UCSD-AML1 (cell line): ENCODE measurements around the gene HS2ST1.

Source experiments
- DNase-seq: peaks from one replicate; lab custom pipeline; 2025; ENCODE audit not compliant: unreplicated experiment; lab: John Stamatoyannopoulos, UW

HS2ST1 gene

DNA sequence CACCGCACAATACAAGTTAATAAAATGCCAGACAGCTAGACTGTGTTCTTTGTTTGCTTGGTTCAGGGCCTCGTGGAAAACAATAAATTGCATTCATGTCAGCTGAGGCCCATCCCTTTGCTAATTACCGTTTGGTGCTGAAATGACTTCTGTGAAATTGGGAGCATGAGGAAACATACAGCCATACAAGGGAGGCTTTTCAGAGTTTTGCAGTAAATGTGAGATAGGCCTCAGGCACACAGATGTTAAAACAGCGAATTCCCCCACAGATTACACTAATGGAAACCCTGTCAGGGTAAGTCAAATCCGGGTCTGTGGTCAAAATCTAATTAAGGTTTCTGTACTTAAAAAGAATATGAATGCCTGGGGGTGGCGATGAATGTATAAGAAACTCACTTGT lies 240.7 kb downstream of the HS2ST1 start:
- DNase-seq, result no peak

DNA sequence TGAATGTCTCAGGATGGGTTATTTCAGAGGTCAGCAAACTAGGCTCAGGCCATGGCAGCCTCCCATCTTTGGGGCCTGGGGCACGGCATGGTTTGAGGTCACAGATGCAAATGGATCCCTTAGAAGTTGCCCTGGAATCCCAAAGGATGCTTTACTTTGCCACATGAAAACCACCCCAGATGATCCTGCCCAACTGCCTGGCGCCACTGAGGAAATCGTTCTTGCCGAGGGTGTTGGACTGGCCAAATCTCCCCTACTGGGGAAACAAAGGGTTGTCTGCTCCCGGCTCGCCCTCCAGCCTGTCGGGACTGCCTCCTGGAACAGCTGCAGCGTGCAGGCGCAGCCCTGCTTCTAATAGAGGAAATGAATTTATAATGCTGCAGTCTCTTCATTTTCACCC lies 241.2 kb downstream of the HS2ST1 start:
- no peak for DNase-seq

DNA sequence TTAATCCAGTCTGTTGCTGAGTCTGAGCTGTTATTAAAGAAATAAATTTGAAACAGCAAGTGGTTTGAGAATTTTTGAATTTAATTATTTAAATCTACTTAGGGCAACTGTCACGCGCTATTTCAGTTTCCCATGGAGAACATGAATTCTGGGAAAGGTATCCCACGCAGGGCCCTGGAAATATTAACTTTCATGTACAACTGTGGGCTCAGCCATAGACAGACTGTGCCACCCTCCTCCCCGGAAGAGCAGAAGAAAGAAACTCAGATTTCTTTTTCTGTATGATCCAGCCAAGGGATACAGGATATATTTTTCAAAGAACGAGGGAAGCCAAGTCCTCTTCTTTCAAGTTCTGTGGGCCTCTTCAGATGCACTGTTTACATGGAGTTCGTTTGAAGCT lies 241.7 kb downstream of the HS2ST1 start:
- DNase-seq, result no peak

DNA sequence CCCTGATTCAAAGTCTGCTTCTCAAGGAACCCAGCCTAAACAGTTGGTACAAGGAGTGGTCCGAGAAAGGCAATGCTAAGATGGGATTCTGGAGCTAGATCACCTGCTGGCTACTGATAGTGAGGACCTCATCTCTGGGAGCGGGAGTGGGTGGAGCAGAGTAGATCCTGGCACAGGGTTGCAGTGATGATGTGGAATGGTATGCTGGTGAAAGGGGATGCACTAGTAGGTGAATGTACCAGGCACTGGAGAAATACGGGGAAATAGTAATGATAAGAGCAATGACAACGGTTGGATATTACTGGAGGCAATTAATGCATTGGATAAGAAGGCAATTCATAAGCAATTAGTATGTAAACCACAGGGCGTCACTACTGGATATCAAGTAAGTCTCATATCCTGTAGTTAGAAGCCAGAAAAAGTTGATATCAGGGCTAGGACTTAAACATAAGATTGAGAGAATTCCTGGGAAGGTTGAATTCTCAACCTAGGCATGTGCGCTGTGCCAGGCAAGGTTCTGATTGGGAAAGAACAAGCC lies 245.0 kb downstream of the HS2ST1 start:
- DNase-seq, result no peak
